Gastrocnemius medialis (tissue), 4 donors: ENCODE results near the gene PRKCZ.

Source experiments
- CTCF ChIP-seq, 5 experiments: fragments of 450-650 bp in 3 of 5; fragments of 200-600 bp in 2 of 5; sonication (generic) in 2 of 5; IDR thresholded peaks in 4 of 5; conservative IDR thresholded peaks in 1 of 5; 1 replicate in 4 of 5; 2 replicates in 1 of 5; pipeline ENCODE4 v1.5.1; 2016 to 2019; ENCODE audit warnings: antibody characterized with exemption in 5 of 5, mild to moderate bottlenecking in 3 of 5, moderate library complexity in 3 of 5
- POLR2A ChIP-seq, 2 donors: fragments of 450-650 bp; IDR thresholded peaks; one replicate each; pipeline ENCODE4 v1.6.1; 2017; ENCODE audit warnings: antibody characterized with exemption in 2 of 2, mild to moderate bottlenecking in 2 of 2, moderate library complexity in 2 of 2

GRCh38 chr1:2173546-2174347, 123.5 kb downstream of the PRKCZ start:
- TF ChIP-seq POLR2A (IDR thresholded peaks at IDR 0.05), result no peak
- TF ChIP-seq CTCF (IDR thresholded peaks at IDR 0.05 in 4 of 5, conservative IDR thresholded peaks at IDR 0.05 in 1 of 5), result no peak
